NCI-H1105 (cell line): ENCODE measurements around the gene GHRL.

ENCODE experiments used
- DNase-seq: peaks from one replicate; lab custom pipeline; 2025; lab: John Stamatoyannopoulos, UW

GHRL gene

GRCh38 chr3:10244009-10244408 is 48.7 kb downstream of the GHRL start:
- no peak for DNase-seq

GRCh38 chr3:10242182-10243065 is 50.3 kb downstream of the GHRL start:
- DNase-seq: no peak

- DNase-seq: no peak
Measured at GRCh38 chr3:10240799-10241198, 51.9 kb downstream of the GHRL start.

- DNase-seq: no peak
Measured at GRCh38 chr3:10238345-10239183, 54.2 kb downstream of the GHRL start.
